CD4-positive, alpha-beta T cell treated with Interferon alpha-2 for 1 hour (primary cell): ENCODE measurements around the gene ATP1B3.
"Not testable (repeated sequence)": the region's sequence is repeated elsewhere in the genome, so short reads cannot be mapped to it uniquely, and the experiment has no call there.

Source experiments
- DNase-seq, 2 donors: peaks; one replicate each; pipeline ENCODE4 v3.0.0-alpha.2; 2020 to 2022

The ATP1B3 gene

GRCh38 chr3:141860766-141861513, 15.5 kb upstream of the ATP1B3 start:
- DNase-seq, result no peak

GRCh38 chr3:141862279-141862816, 14.1 kb upstream of the ATP1B3 start:
- no peak for DNase-seq

GRCh38 chr3:141863491-141863890, 13.0 kb upstream of the ATP1B3 start:
- no peak for DNase-seq

GRCh38 chr3:141864281-141864970, 12.0 kb upstream of the ATP1B3 start:
- peak in 1 of 2 donors; percentile 9 for DNase-seq

GRCh38 chr3:141865101-141865500, 11.3 kb upstream of the ATP1B3 start:
- no peak for DNase-seq

- DNase-seq, result no peak
Measured at GRCh38 chr3:141870091-141870687, 6.3 kb upstream of the ATP1B3 start.

- peak; percentile 80 to 85 for DNase-seq
Measured at GRCh38 chr3:141875374-141875892, 1.0 kb upstream of the ATP1B3 start.

- no peak for DNase-seq
Measured at GRCh38 chr3:141875893-141876380, 506 bp upstream of the ATP1B3 start.

- peak; percentile 41 to 60 for DNase-seq
Measured at GRCh38 chr3:141876891-141877621, 613 bp downstream of the ATP1B3 start.

- DNase-seq, result no peak
Measured at GRCh38 chr3:141877911-141878310, 1.5 kb downstream of the ATP1B3 start.

- no peak for DNase-seq
Measured at GRCh38 chr3:141878326-141878725, 1.9 kb downstream of the ATP1B3 start.

- DNase-seq, result no peak
Measured at GRCh38 chr3:141878817-141879216, 2.4 kb downstream of the ATP1B3 start.

GRCh38 chr3:141881702-141882101, 5.3 kb downstream of the ATP1B3 start:
- DNase-seq, result no peak

- DNase-seq, result no peak
Measured at GRCh38 chr3:141887051-141887450, 10.6 kb downstream of the ATP1B3 start.

- DNase-seq, result not testable (repeated sequence)
Measured at GRCh38 chr3:141888548-141888947, 12.1 kb downstream of the ATP1B3 start.

- peak in 1 of 2 donors; percentile 6 for DNase-seq
Measured at GRCh38 chr3:141894524-141895176, 18.2 kb downstream of the ATP1B3 start.

- DNase-seq, result no peak
Measured at GRCh38 chr3:141895731-141896130, 19.3 kb downstream of the ATP1B3 start.

- no peak for DNase-seq
Measured at GRCh38 chr3:141898908-141899307, 22.5 kb downstream of the ATP1B3 start.

- DNase-seq, result no peak
Measured at GRCh38 chr3:141900343-141900742, 23.9 kb downstream of the ATP1B3 start.

- no peak for DNase-seq
Measured at GRCh38 chr3:141901914-141902313, 25.5 kb downstream of the ATP1B3 start.

GRCh38 chr3:141904203-141904602, 27.8 kb downstream of the ATP1B3 start:
- no peak for DNase-seq

- DNase-seq, result no peak
Measured at GRCh38 chr3:141905129-141905528, 28.7 kb downstream of the ATP1B3 start.
